Measurements from ENCODE around the gene PLCH1.

PLCH1 gene

GRCh38 chr3:155602307-155602706 lies 142.6 kb downstream of the PLCH1 start:
- Histone ChIP-seq H3K4me3 (ENCODE audit: low read length) (no peak overlapping the region), H3K9me3 (ENCODE audit: insufficient read depth, low read length) (no peaks in the 10 kb centered on the region), H3K4me2 (ENCODE audit: low read length) (no peak overlapping the region), H3K79me2 (ENCODE audit: low read length) (no peaks in the 10 kb centered on the region), H2AFZ (ENCODE audit: low read depth, low read length) (no peak overlapping the region), H3K9ac (ENCODE audit: low read length) (no peak overlapping the region), H4K20me1 (ENCODE audit: insufficient read depth, low read length) (no peaks in the 10 kb centered on the region), H3K27me3 (ENCODE audit: low read depth, low read length) (no peaks in the 10 kb centered on the region), H3K27ac (ENCODE audit: low read length) (no peak overlapping the region), H3K4me1 (ENCODE audit: low read length) (no peaks in the 10 kb centered on the region), H3K36me3 (replicated peaks; ENCODE audit: low read depth, low read length) (no peaks in the 10 kb centered on the region)
- TF ChIP-seq CTCF (IDR thresholded peaks at IDR 0.05; ENCODE audit: low read depth, low read length) = no peak
- no peak for TF ChIP-seq EZH2phosphoT487 (IDR thresholded peaks at IDR 0.05; ENCODE audit: low read depth)

- no peak overlapping the region for H2AFZ ChIP-seq (ENCODE audit: low read depth, low read length)
- no peak for TF ChIP-seq CTCF (IDR thresholded peaks at IDR 0.05; ENCODE audit: low read depth, low read length)
- no peak for TF ChIP-seq EZH2phosphoT487 (IDR thresholded peaks at IDR 0.05; ENCODE audit: low read depth)
- no peak overlapping the region for H3K4me3 ChIP-seq (ENCODE audit: low read length)
- no peaks in the 10 kb centered on the region for H3K79me2 ChIP-seq (ENCODE audit: low read length)
- H4K20me1 ChIP-seq (ENCODE audit: insufficient read depth, low read length) = no peaks in the 10 kb centered on the region
- no peaks in the 10 kb centered on the region for H3K9me3 ChIP-seq (ENCODE audit: insufficient read depth, low read length)
- no peaks in the 10 kb centered on the region for H3K27me3 ChIP-seq (ENCODE audit: low read depth, low read length)
- H3K27ac ChIP-seq (ENCODE audit: low read length) = no peak overlapping the region
- H3K9ac ChIP-seq (ENCODE audit: low read length) = no peak overlapping the region
- no peaks in the 10 kb centered on the region for H3K4me1 ChIP-seq (ENCODE audit: low read length)
- H3K4me2 ChIP-seq (ENCODE audit: low read length) = no peak overlapping the region
- H3K36me3 ChIP-seq (replicated peaks; ENCODE audit: low read depth, low read length) = no peaks in the 10 kb centered on the region
These were observed 146.2 kb downstream of the PLCH1 start for GRCh38 chr3:155598671-155599070.

GRCh38 chr3:155596615-155597014 lies 148.3 kb downstream of the PLCH1 start:
- Histone ChIP-seq H3K79me2 (ENCODE audit: low read length) (no peaks in the 10 kb centered on the region), H3K4me2 (ENCODE audit: low read length) (no peak overlapping the region), H3K27ac (ENCODE audit: low read length) (no peak overlapping the region), H3K9me3 (ENCODE audit: insufficient read depth, low read length) (no peaks in the 10 kb centered on the region), H3K27me3 (ENCODE audit: low read depth, low read length) (no peaks in the 10 kb centered on the region), H3K4me3 (ENCODE audit: low read length) (no peak overlapping the region), H3K36me3 (replicated peaks; ENCODE audit: low read depth, low read length) (no peaks in the 10 kb centered on the region), H3K9ac (ENCODE audit: low read length) (no peak overlapping the region), H4K20me1 (ENCODE audit: insufficient read depth, low read length) (no peaks in the 10 kb centered on the region), H2AFZ (ENCODE audit: low read depth, low read length) (no peak overlapping the region), H3K4me1 (ENCODE audit: low read length) (0 out of 2 replicates have a peak, but pooled peaks cover 3% of the 10 kb centered on the region)
- TF ChIP-seq CTCF (IDR thresholded peaks at IDR 0.05; ENCODE audit: low read depth, low read length) = no peak
- no peak for TF ChIP-seq EZH2phosphoT487 (IDR thresholded peaks at IDR 0.05; ENCODE audit: low read depth)

GRCh38 chr3:155595371-155595770 lies 149.5 kb downstream of the PLCH1 start:
- Histone ChIP-seq H3K4me1 (ENCODE audit: low read length) (peaks cover 10% of the 10 kb centered on the region), H3K4me3 (ENCODE audit: low read length) (no peak overlapping the region), H3K9me3 (ENCODE audit: insufficient read depth, low read length) (no peaks in the 10 kb centered on the region), H3K79me2 (ENCODE audit: low read length) (no peaks in the 10 kb centered on the region), H3K4me2 (ENCODE audit: low read length) (no peak overlapping the region), H3K27me3 (ENCODE audit: low read depth, low read length) (no peaks in the 10 kb centered on the region), H4K20me1 (ENCODE audit: insufficient read depth, low read length) (no peaks in the 10 kb centered on the region), H3K36me3 (replicated peaks; ENCODE audit: low read depth, low read length) (no peaks in the 10 kb centered on the region), H3K27ac (ENCODE audit: low read length) (no peak overlapping the region), H2AFZ (ENCODE audit: low read depth, low read length) (no peak overlapping the region), H3K9ac (ENCODE audit: low read length) (no peak overlapping the region)
- TF ChIP-seq EZH2phosphoT487 (IDR thresholded peaks at IDR 0.05; ENCODE audit: low read depth) (no peak), CTCF (IDR thresholded peaks at IDR 0.05; ENCODE audit: low read depth, low read length) (no peak)
